ENCODE results near the gene PCGF5. TPM values are rescaled to one million over a fixed set of nuclear protein-coding genes. Genes with fewer than 3 reads are reported as not detected.

PCGF5 gene
- total and polyA plus RNA-seq, 2 of the 8 experiments (the other 6 are each of a cell fraction or from before 2014, with no cell fraction given), result 5.8 to 8.4 TPM

DNA sequence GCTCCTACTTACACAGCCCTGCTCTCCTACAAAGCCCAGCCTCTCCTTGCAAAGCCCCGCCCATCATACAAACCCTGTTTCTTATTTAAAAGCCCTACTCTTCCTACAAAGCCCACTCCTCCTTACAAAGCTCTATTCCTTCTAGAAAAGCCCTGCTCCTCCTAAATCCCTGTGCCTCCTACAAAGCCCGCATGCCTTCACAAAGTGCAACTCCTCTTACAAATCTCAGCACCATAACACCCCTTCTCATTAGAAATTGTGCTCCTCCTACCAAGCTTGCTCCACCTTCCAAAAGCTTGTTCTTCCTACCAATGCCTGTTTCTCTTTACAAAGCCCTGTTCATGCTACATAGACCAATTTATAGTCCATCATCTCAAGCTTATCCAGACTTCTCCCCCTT, 66.1 kb downstream of the PCGF5 start:
- H2BK5ac ChIP-seq (ENCODE audit: low read depth, low read length), result no peak overlapping the region
- H3K79me2 ChIP-seq (ENCODE audit: control insufficient read depth in 1 of 2, insufficient read depth in 2 of 2, low read length in 2 of 2), result no peaks in the 10 kb centered on the region
- H4K20me1 ChIP-seq (replicated peaks in 1 of 2; ENCODE audit: control insufficient read depth in 1 of 2, insufficient read depth in 2 of 2, low read length in 2 of 2), result no peaks in the 10 kb centered on the region
- ChIA-PET CTCF (ENCODE audit: partially characterized antibody) (interaction anchor here (0.6 to 1.7 kb wide), 5 partner anchors 9 to 292 kb away, joined by 3 to 10 read pairs (median 5); no protein-coding TSS in a partner anchor), POLR2A (ENCODE audit: partially characterized antibody) (no interaction called here)
- no peak overlapping the region for H2BK120ac ChIP-seq (replicated peaks; ENCODE audit: low read depth, low read length)
- no peak overlapping the region for H3K56ac ChIP-seq (replicated peaks; ENCODE audit: insufficient read length, low read depth, low read length)
- FAIRE-seq (no peak), DNase-seq (ENCODE audit: low read depth in 1 of 2, low spot score in 2 of 2) (peak in 1 of 2 experiments; percentile 28)
- no peak overlapping the region for H4K91ac ChIP-seq (replicated peaks; ENCODE audit: insufficient read length, low read length)
- H3K23me2 ChIP-seq (ENCODE audit: low read depth, low read length), result no peaks in the 10 kb centered on the region
- H2BK15ac ChIP-seq (ENCODE audit: low read length), result no peak overlapping the region
- no peak overlapping the region for H3K27ac ChIP-seq (ENCODE audit: low read depth, low read length)
- H2BK12ac ChIP-seq (ENCODE audit: low read depth, low read length), result no peak overlapping the region
- no peaks in the 10 kb centered on the region for H3K79me1 ChIP-seq (ENCODE audit: low read depth, low read length)
- no peak overlapping the region for H3K18ac ChIP-seq (ENCODE audit: extremely low read depth, low read length)
- no peak overlapping the region for H3K4ac ChIP-seq (replicated peaks; ENCODE audit: insufficient read length, low read depth, low read length)
- TF ChIP-seq CBX5 (IDR thresholded peaks at IDR 0.05; ENCODE audit: low read depth, low read length) (no peak), TAF7 (optimal IDR thresholded peaks at IDR 0.05; ENCODE audit: borderline replicate concordance, low read depth, low read length) (no peak), HDAC6 (IDR thresholded peaks at IDR 0.05; ENCODE audit: low read depth, low read length) (no peak), E2F6 (IDR thresholded peaks at IDR 0.05) (no peak), ASH2L (IDR thresholded peaks at IDR 0.05; ENCODE audit: low read length) (no peak), PHF8 (conservative IDR thresholded peaks at IDR 0.05; ENCODE audit: low read depth, low read length) (no peak), RXRA (IDR thresholded peaks at IDR 0.05; ENCODE audit: insufficient read depth, low read depth, low read length) (no peak), CHD2 (IDR thresholded peaks at IDR 0.05; ENCODE audit: low read length) (no peak), SAP30 (IDR thresholded peaks at IDR 0.05; ENCODE audit: insufficient read depth, insufficient replicate concordance, low read length) (no peak), MAX (IDR thresholded peaks at IDR 0.05) (no peak), EP300 (IDR thresholded peaks at IDR 0.05; ENCODE audit: borderline replicate concordance in 1 of 2, low read depth in 2 of 2, low read length in 2 of 2) (no peak)
- no peaks in the 10 kb centered on the region for H3K9me3 ChIP-seq (ENCODE audit: insufficient read depth in 2 of 2, low read depth in 1 of 2, low read length in 1 of 2)
- H3K23ac ChIP-seq (ENCODE audit: insufficient read length), result no peak overlapping the region
- peak overlapping the region; percentile 77; the same call in 1 of the 2 replicates for H2AFZ ChIP-seq (ENCODE audit: low read length)
- no peak overlapping the region for H4K5ac ChIP-seq (ENCODE audit: insufficient read length, low read depth, low read length)
- no peak overlapping the region for H2BK20ac ChIP-seq (ENCODE audit: low read length)
- H3K14ac ChIP-seq (ENCODE audit: insufficient read length), result no peak overlapping the region
- no peak overlapping the region for H4K8ac ChIP-seq (ENCODE audit: extremely low read depth, insufficient read depth, low read length)
- H3K4me1 ChIP-seq (replicated peaks in 1 of 4; ENCODE audit: control insufficient read depth in 3 of 4, insufficient read depth in 4 of 4, low read length in 3 of 4), result peaks cover 0 to 8% (median 3%) of the 10 kb centered on the region in 4 experiments; a peak in 4 of 7 replicates
- no peak overlapping the region for H3K9ac ChIP-seq (replicated peaks in 1 of 4; ENCODE audit: extremely low read depth in 1 of 4, low read depth in 3 of 4, low read length in 3 of 4)
- no peak overlapping the region for H3K4me2 ChIP-seq (ENCODE audit: insufficient read depth in 1 of 2, low read depth in 2 of 2, low read length in 2 of 2)
- no peak overlapping the region for H3K4me3 ChIP-seq (ENCODE audit: extremely low read depth in 1 of 4, insufficient read depth in 2 of 4, low read depth in 3 of 4, low read length in 4 of 4)
- no peak overlapping the region for H2AK5ac ChIP-seq (ENCODE audit: low read depth, low read length)
- 87% methylated on average over 2 of the region's 2 CpGs; no CpG with 5 or more reads in 1 of the 2 experiments for WGBS, 2 experiments (ENCODE audit: extremely low coverage in 1 of 2, insufficient coverage in 1 of 2, insufficient read length in 1 of 2, insufficient replicate concordance in 2 of 2, low coverage in 1 of 2, low lambda C conversion rate in 2 of 2, missing lambda C conversion rate in 1 of 2)
- H3K36me3 ChIP-seq (ENCODE audit: control insufficient read depth in 2 of 4, insufficient read depth in 4 of 4, low read length in 3 of 4), result no peaks in the 10 kb centered on the region
- H3K27me3 ChIP-seq (replicated peaks in 1 of 4; ENCODE audit: control insufficient read depth in 3 of 4, extremely low read depth in 1 of 4, insufficient read depth in 3 of 4, low read length in 3 of 4), result peaks cover 0 to 6% (median 0%) of the 10 kb centered on the region in 4 experiments; a peak in 2 of 7 replicates
